ENCODE measurements around the gene UBE3B. TPM values are rescaled to one million over a fixed set of nuclear protein-coding genes. Genes with fewer than 3 reads are reported as not detected.
"Not testable (repeated sequence)": the region's sequence is repeated elsewhere in the genome, so short reads cannot be mapped to it uniquely, and the experiment has no call there.

UBE3B gene
- total RNA-seq, 1 experiment from 2014 or later, result 48.6 TPM

DNA sequence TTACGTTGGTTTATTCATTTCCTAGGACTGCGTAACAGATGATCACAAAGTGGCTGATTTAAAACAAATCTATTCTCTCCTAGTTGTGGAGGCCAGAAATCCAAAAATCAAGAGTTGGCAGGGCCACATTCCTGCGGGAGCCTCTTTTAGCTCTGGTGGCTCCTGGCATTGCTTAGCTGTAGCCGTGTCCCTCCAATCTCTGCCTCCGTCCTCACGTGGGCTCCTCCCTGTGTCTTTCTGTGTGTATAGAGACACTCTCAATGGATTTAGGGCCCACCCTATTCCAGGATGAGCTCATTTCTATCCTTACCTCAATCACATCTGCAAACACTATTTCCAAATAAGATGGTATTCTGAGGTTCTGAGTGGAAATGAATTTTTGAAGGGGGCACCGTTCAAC, 42.9 kb upstream of the UBE3B start:
- CTCF ChIA-PET, result interaction anchor here (0.7 kb wide), 1 partner anchor 33 kb away, joined by 3 read pairs; no protein-coding TSS in a partner anchor
- TF ChIP-seq, protein P1, sequence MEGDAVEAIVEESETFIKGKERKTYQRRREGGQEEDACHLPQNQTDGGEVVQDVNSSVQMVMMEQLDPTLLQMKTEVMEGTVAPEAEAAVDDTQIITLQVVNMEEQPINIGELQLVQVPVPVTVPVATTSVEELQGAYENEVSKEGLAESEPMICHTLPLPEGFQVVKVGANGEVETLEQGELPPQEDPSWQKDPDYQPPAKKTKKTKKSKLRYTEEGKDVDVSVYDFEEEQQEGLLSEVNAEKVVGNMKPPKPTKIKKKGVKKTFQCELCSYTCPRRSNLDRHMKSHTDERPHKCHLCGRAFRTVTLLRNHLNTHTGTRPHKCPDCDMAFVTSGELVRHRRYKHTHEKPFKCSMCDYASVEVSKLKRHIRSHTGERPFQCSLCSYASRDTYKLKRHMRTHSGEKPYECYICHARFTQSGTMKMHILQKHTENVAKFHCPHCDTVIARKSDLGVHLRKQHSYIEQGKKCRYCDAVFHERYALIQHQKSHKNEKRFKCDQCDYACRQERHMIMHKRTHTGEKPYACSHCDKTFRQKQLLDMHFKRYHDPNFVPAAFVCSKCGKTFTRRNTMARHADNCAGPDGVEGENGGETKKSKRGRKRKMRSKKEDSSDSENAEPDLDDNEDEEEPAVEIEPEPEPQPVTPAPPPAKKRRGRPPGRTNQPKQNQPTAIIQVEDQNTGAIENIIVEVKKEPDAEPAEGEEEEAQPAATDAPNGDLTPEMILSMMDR (IDR thresholded peaks at IDR 0.05; ENCODE audit: unreplicated experiment), result no peak
- H3K27me3 Mint-ChIP-seq (ENCODE audit: unreplicated experiment), result no peaks in the 10 kb centered on the region
- no peak overlapping the region for H3K27ac Mint-ChIP-seq (ENCODE audit: unreplicated experiment)
- H3K4me1 Mint-ChIP-seq (ENCODE audit: low read depth, unreplicated experiment), result peaks cover 18% of the 10 kb centered on the region
- no peak for DNase-seq
- intact Hi-C loops (cut with micrococcal nuclease; ENCODE audit: unreplicated experiment), result loop anchor here (5.0 kb wide), 1 partner anchor 163 kb away; no protein-coding TSS in a partner anchor
- H3K4me3 Mint-ChIP-seq (ENCODE audit: low read depth, unreplicated experiment), result no peak overlapping the region
- H3K36me3 Mint-ChIP-seq (ENCODE audit: insufficient read depth, unreplicated experiment), result no peaks in the 10 kb centered on the region
- no peaks in the 10 kb centered on the region for H3K9me3 Mint-ChIP-seq (ENCODE audit: low read depth, unreplicated experiment)
- no TSS peak for BruUV-seq (replicated peaks)

DNA sequence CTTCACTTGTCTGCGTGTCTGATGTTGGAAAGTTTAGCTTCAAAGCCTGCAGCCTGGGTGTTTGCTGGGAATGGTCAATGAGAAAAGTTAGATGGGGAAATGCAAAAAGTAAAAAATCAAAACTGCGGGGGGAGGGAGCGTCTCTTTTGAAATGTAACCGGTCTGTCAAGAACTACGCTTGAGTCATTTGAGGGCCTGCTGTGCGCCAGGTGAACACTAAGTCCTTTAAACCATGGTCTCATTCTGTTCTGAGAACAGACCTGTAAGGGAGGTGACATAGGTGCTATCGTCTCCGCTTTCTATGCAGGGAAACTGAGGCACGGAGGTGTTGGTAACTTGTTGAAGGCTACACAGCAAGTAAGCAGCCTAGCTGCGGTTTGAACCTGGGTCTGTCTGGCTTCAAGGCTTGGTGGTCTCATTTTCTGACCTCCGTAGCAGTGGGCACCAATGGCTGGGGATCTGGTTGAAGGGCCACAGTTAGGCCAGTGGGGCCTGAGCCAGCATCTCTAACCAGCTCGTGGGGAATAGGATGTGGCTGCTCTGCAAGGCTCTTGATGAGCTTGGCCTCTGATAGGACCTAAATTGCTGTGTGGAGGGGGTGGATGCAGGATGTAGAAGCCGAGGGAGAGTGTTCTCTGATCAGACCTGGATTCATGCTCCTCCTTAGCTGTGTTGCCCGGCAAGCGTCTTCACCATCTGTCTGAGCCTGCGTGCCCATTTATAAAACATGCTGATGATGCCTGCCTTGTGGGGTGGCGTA, 41.8 kb upstream of the UBE3B start:
- H3K4me3 Mint-ChIP-seq (ENCODE audit: low read depth, unreplicated experiment), result no peak overlapping the region
- H3K9me3 Mint-ChIP-seq (ENCODE audit: low read depth, unreplicated experiment), result no peaks in the 10 kb centered on the region
- H3K4me1 Mint-ChIP-seq (ENCODE audit: low read depth, unreplicated experiment), result peaks cover 18% of the 10 kb centered on the region
- no peaks in the 10 kb centered on the region for H3K36me3 Mint-ChIP-seq (ENCODE audit: insufficient read depth, unreplicated experiment)
- DNase-seq, result no peak
- no peak overlapping the region for H3K27ac Mint-ChIP-seq (ENCODE audit: unreplicated experiment)
- intact Hi-C loops (cut with micrococcal nuclease; ENCODE audit: unreplicated experiment), result no loop called here
- CTCF ChIA-PET, result interaction anchor here (0.7 kb wide), 1 partner anchor 13 kb away, joined by 3 read pairs; no protein-coding TSS in a partner anchor
- no TSS peak for BruUV-seq (replicated peaks)
- no peaks in the 10 kb centered on the region for H3K27me3 Mint-ChIP-seq (ENCODE audit: unreplicated experiment)
- TF ChIP-seq, protein P1 (IDR thresholded peaks at IDR 0.05; ENCODE audit: unreplicated experiment), result no peak

DNA sequence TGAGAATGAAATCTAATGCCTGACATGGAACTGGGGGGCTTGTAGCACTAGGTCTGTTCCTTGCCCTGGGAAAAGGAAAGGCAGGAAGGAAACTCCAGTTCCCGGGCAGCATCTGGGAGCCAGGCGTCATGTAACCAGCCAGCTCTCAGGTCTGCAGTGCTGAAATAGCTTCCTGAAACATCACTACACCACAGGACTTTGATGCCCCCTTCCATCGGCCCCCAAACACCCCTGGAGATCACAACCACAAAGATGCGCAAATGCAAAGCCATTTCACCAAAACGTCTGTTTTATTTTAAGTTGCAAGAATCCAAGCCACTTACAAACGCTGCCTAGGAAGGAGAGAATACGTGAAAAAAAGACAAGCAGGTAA, 41.3 kb upstream of the UBE3B start:
- no TSS peak for BruUV-seq (replicated peaks)
- Mint-ChIP-seq H3K27ac (ENCODE audit: unreplicated experiment) (no peak overlapping the region), H3K27me3 (ENCODE audit: unreplicated experiment) (no peaks in the 10 kb centered on the region), H3K9me3 (ENCODE audit: low read depth, unreplicated experiment) (no peaks in the 10 kb centered on the region), H3K4me3 (ENCODE audit: low read depth, unreplicated experiment) (no peak overlapping the region), H3K36me3 (ENCODE audit: insufficient read depth, unreplicated experiment) (no peaks in the 10 kb centered on the region), H3K4me1 (ENCODE audit: low read depth, unreplicated experiment) (peaks cover 18% of the 10 kb centered on the region)
- TF ChIP-seq, protein P1 (IDR thresholded peaks at IDR 0.05; ENCODE audit: unreplicated experiment), result no peak
- no peak for DNase-seq
- intact Hi-C loops (cut with micrococcal nuclease; ENCODE audit: unreplicated experiment), result no loop called here
- CTCF ChIA-PET, result no interaction called here

DNA sequence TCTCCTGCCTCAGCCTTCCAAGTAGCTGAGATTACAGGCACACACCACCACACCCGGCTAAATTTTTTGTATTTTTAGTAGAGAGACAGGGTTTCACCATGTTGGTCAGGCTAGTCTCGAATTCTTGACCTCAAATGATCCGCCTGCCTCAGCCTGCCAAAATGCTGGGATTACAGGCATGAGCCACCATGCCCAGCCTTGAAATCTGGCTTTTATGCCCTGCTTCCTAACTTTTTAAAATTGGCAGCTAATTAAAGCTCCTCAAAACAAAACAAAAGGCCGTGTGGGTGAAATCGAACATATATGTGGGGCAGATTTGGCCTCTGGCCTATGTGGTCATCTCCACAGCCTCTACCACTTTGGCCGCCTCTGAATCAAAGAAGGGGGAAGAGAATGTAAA, 38.3 kb upstream of the UBE3B start:
- Mint-ChIP-seq H3K27me3 (ENCODE audit: unreplicated experiment) (no peaks in the 10 kb centered on the region), H3K36me3 (ENCODE audit: insufficient read depth, unreplicated experiment) (no peaks in the 10 kb centered on the region), H3K4me1 (ENCODE audit: low read depth, unreplicated experiment) (peaks cover 7% of the 10 kb centered on the region), H3K27ac (ENCODE audit: unreplicated experiment) (no peak overlapping the region), H3K9me3 (ENCODE audit: low read depth, unreplicated experiment) (no peaks in the 10 kb centered on the region), H3K4me3 (ENCODE audit: low read depth, unreplicated experiment) (no peak overlapping the region)
- BruUV-seq (replicated peaks), result no TSS peak
- TF ChIP-seq, protein P1 (IDR thresholded peaks at IDR 0.05; ENCODE audit: unreplicated experiment), result no peak
- CTCF ChIA-PET, result interaction anchor here (0.7 kb wide), 1 partner anchor 334 kb away, joined by 3 read pairs; no protein-coding TSS in a partner anchor
- DNase-seq, result no peak
- intact Hi-C loops (cut with micrococcal nuclease; ENCODE audit: unreplicated experiment), result no loop called here

DNA sequence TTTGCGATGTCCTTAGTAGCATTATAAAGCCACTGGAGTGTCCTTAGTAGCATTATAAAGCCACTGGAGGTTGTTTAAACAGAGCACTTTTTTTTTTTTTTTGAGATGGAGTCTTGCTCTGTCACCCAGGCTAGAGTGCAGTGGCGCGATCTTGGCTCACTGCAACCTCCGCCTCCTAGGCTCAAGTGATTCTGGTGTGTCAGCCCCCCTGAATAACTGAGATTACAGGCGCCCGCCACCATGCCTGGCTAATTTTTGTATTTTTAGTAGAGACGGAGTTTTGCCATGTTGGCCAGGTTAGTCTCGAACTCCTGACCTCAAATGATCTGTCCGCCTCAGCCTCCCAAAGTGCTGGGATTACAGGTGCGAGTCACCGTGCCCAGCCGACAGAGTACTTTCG, 37.5 kb upstream of the UBE3B start:
- DNase-seq; BruUV-seq (replicated peaks); H3K9me3 Mint-ChIP-seq (ENCODE audit: low read depth, unreplicated experiment); H3K27ac Mint-ChIP-seq (ENCODE audit: unreplicated experiment); H3K36me3 Mint-ChIP-seq (ENCODE audit: insufficient read depth, unreplicated experiment); H3K4me3 Mint-ChIP-seq (ENCODE audit: low read depth, unreplicated experiment); H3K27me3 Mint-ChIP-seq (ENCODE audit: unreplicated experiment); intact Hi-C loops (cut with micrococcal nuclease; ENCODE audit: unreplicated experiment); H3K4me1 Mint-ChIP-seq (ENCODE audit: low read depth, unreplicated experiment): not testable (repeated sequence)
- CTCF ChIA-PET, result interaction anchor here (0.6 to 0.7 kb wide), 2 partner anchors 176 to 333 kb away, joined by 3 read pairs; no protein-coding TSS in a partner anchor

Data from Calu3 (cell line).